ENCODE results near the gene SRSF12.

GRCh38 chr6:89140347-89141156 is 22.7 kb upstream of the SRSF12 start:
- TF ChIP-seq, protein P1, sequence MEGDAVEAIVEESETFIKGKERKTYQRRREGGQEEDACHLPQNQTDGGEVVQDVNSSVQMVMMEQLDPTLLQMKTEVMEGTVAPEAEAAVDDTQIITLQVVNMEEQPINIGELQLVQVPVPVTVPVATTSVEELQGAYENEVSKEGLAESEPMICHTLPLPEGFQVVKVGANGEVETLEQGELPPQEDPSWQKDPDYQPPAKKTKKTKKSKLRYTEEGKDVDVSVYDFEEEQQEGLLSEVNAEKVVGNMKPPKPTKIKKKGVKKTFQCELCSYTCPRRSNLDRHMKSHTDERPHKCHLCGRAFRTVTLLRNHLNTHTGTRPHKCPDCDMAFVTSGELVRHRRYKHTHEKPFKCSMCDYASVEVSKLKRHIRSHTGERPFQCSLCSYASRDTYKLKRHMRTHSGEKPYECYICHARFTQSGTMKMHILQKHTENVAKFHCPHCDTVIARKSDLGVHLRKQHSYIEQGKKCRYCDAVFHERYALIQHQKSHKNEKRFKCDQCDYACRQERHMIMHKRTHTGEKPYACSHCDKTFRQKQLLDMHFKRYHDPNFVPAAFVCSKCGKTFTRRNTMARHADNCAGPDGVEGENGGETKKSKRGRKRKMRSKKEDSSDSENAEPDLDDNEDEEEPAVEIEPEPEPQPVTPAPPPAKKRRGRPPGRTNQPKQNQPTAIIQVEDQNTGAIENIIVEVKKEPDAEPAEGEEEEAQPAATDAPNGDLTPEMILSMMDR (IDR thresholded peaks at IDR 0.05) = no peak
- no peak for TF ChIP-seq POLR2A (IDR thresholded peaks at IDR 0.05)
